HEK293 (cell line): ENCODE data around the gene LIMA1.
"Not testable (repeated sequence)": the region's sequence is repeated elsewhere in the genome, so short reads cannot be mapped to it uniquely, and the experiment has no call there.

Source experiments
- MEIS1 ChIP-seq: sonication (generic); formaldehyde crosslinking; IDR thresholded peaks from 2 replicates; pipeline ENCODE4 v1.8.1; 2022; ENCODE audit warnings: missing genetic modification reagents, mild to moderate bottlenecking, borderline replicate concordance
- SP2 ChIP-seq: fragments of 450-650 bp; formaldehyde crosslinking; IDR thresholded peaks from 2 replicates; pipeline ENCODE4 v1.5.1; 2016; ENCODE audit warnings: missing biosample characterization, missing genetic modification characterization
- ZFP41 ChIP-seq: fragments of 450-650 bp; formaldehyde crosslinking; IDR thresholded peaks from 2 replicates; pipeline ENCODE4 v1.5.1; 2016; ENCODE audit warnings: missing biosample characterization, missing genetic modification characterization, borderline replicate concordance
- ZNF138 ChIP-seq: fragments of 450-650 bp; formaldehyde crosslinking; IDR thresholded peaks from 2 replicates; pipeline ENCODE4 v1.5.1; 2016; ENCODE audit warnings: missing biosample characterization, missing genetic modification characterization, borderline replicate concordance
- ZNF175 ChIP-seq: fragments of 450-650 bp; formaldehyde crosslinking; IDR thresholded peaks from 2 replicates; pipeline ENCODE4 v1.5.1; 2016; ENCODE audit warnings: missing biosample characterization, missing genetic modification characterization
- ZNF184 ChIP-seq: fragments of 450-650 bp; IDR thresholded peaks from 2 replicates; pipeline ENCODE4 v1.5.1; 2018; ENCODE audit warnings: missing biosample characterization, mild to moderate bottlenecking, missing genetic modification characterization
- ZNF274 ChIP-seq, 2 experiments: fragments of 200-500 bp in 1 of 2; fragments of 450-650 bp in 1 of 2; sonication (Bioruptor generic) in 1 of 2; formaldehyde crosslinking in 1 of 2; IDR thresholded peaks; 2 replicates each; pipeline versions ENCODE4 v1.5.1 to v1.6.1; 2014 to 2016; ENCODE audit warnings: borderline replicate concordance in 1 of 2, inconsistent platforms in 1 of 2, low read length in 1 of 2, missing biosample characterization in 1 of 2, missing genetic modification characterization in 1 of 2
- ZNF423 ChIP-seq: fragments of 450-650 bp; formaldehyde crosslinking; IDR thresholded peaks from 2 replicates; pipeline ENCODE4 v1.5.1; 2016; ENCODE audit warnings: missing biosample characterization, missing genetic modification characterization
- ZNF510 ChIP-seq: fragments of 450-650 bp; formaldehyde crosslinking; IDR thresholded peaks from 2 replicates; pipeline ENCODE4 v1.5.1; 2018; ENCODE audit warnings: mild to moderate bottlenecking, missing genetic modification characterization, missing biosample characterization; ENCODE audit not compliant: insufficient replicate concordance
- ZNF585B ChIP-seq: fragments of 450-650 bp; formaldehyde crosslinking; IDR thresholded peaks from 2 replicates; pipeline ENCODE4 v1.5.1; 2016; ENCODE audit warnings: missing biosample characterization, missing genetic modification characterization
- ZNF76 ChIP-seq: fragments of 450-650 bp; formaldehyde crosslinking; IDR thresholded peaks from 2 replicates; pipeline ENCODE4; 2016; ENCODE audit warnings: low read depth, missing biosample characterization, missing genetic modification characterization, borderline replicate concordance
- ZNF776 ChIP-seq: fragments of 450-650 bp; formaldehyde crosslinking; IDR thresholded peaks from 2 replicates; pipeline ENCODE4 v1.5.0; 2017; ENCODE audit warnings: missing biosample characterization, missing genetic modification characterization, borderline replicate concordance
- ZNF785 ChIP-seq: fragments of 450-650 bp; formaldehyde crosslinking; IDR thresholded peaks from 2 replicates; pipeline ENCODE4 v1.5.1; 2016; ENCODE audit warnings: missing biosample characterization, missing genetic modification characterization
- TF ChIP-seq, protein P1 (sequence below): fragments of 450-650 bp; formaldehyde crosslinking; IDR thresholded peaks from 2 replicates; pipeline ENCODE4 v1.5.1; 2016; ENCODE audit warnings: missing biosample characterization, missing genetic modification characterization

DNA sequence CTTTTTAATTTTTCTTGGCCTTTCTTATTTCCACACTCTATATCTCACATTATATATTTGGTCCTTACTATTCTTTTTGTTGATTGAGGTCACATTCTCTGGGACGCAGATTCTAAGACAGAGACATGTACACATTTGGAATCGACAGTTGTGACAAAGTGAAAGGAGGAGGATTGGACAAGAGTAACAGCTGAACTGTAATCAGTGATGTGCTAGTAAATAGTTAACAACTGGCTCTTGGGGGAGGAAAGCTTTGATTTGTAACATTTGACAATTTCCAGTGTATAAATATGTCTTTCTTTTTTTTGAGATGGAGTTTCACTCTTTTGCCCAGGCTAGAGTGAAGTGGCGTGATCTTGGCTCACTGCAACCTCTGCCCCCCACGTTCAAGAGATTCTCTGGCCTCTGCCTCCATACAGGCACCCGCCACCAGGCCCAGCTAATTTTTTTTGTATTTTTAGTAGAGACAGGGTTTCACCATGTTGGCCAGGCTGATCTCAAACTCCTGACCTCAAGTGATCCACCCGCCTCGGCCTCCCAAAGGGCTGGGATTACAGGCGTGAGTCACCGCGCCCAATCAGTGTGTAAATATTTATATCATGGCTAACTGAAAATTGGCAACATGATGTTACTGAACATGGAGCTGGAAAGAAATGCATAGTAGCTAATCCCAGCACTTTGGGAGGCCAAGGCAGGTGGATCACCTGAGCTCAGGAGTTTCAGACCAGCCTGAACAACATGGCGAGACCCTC is 28.7 kb upstream of the LIMA1 start:
- TF ChIP-seq ZNF785 (tag by site-specific recombination); ZNF423; ZNF274 (IDR thresholded peaks at IDR 0.05; ENCODE audit: low read length); ZNF274 (tag by site-specific recombination; IDR thresholded peaks at IDR 0.05; ENCODE audit: borderline replicate concordance); ZNF138 (tag by site-specific recombination); ZNF585B (tag by site-specific recombination); MEIS1 (CRISPR knock-in tag); SP2 (tag by site-specific recombination); ZNF76 (tag by site-specific recombination); ZNF510 (tag by site-specific recombination); ZNF175 (tag by site-specific recombination); ZFP41 (tag by site-specific recombination); ZNF184 (tag by site-specific recombination); ZNF776 (tag by site-specific recombination): not testable (repeated sequence)
- TF ChIP-seq, protein P1, sequence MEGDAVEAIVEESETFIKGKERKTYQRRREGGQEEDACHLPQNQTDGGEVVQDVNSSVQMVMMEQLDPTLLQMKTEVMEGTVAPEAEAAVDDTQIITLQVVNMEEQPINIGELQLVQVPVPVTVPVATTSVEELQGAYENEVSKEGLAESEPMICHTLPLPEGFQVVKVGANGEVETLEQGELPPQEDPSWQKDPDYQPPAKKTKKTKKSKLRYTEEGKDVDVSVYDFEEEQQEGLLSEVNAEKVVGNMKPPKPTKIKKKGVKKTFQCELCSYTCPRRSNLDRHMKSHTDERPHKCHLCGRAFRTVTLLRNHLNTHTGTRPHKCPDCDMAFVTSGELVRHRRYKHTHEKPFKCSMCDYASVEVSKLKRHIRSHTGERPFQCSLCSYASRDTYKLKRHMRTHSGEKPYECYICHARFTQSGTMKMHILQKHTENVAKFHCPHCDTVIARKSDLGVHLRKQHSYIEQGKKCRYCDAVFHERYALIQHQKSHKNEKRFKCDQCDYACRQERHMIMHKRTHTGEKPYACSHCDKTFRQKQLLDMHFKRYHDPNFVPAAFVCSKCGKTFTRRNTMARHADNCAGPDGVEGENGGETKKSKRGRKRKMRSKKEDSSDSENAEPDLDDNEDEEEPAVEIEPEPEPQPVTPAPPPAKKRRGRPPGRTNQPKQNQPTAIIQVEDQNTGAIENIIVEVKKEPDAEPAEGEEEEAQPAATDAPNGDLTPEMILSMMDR (tag by site-specific recombination): not testable (repeated sequence)
